ENCODE measurements around the gene TADA3.

The TADA3 gene

DNA sequence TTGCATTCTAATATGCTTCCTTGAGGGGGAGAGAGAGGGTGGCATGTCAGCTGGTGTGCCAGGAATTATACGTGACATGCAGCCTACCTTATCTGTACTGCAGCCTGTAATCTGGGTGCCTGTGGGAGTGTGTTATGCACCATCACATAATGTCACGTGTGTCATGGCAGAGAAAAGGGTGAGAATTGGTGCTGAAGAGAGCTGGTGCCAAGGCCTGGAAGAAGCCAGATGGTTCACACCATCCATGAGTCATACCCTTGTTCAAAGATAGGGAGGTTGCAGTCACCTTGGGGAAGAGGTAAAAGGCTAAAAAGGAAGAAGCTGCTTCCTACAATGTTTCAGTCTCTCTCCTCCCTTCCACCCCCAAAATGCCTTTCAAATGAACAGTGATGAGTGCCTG lies 55.4 kb downstream of the TADA3 start:
- Histone ChIP-seq H3K4me3 (ENCODE audit: severe bottlenecking) (no peak overlapping the region), H3K36me3 (ENCODE audit: low read depth) (peaks cover 70% of the 10 kb centered on the region), H3K27ac (ENCODE audit: poor library complexity, severe bottlenecking) (no peak overlapping the region), H3K9me3 (ENCODE audit: severe bottlenecking) (no peaks in the 10 kb centered on the region), H3K4me1 (ENCODE audit: insufficient read depth, poor library complexity, severe bottlenecking) (no peaks in the 10 kb centered on the region), H3K27me3 (ENCODE audit: insufficient read depth, poor library complexity, severe bottlenecking) (no peaks in the 10 kb centered on the region)
- DNase-seq (ENCODE audit: low spot score): no peak
- ATAC-seq (ENCODE audit: low read depth): no peak
- TF ChIP-seq, protein P1, sequence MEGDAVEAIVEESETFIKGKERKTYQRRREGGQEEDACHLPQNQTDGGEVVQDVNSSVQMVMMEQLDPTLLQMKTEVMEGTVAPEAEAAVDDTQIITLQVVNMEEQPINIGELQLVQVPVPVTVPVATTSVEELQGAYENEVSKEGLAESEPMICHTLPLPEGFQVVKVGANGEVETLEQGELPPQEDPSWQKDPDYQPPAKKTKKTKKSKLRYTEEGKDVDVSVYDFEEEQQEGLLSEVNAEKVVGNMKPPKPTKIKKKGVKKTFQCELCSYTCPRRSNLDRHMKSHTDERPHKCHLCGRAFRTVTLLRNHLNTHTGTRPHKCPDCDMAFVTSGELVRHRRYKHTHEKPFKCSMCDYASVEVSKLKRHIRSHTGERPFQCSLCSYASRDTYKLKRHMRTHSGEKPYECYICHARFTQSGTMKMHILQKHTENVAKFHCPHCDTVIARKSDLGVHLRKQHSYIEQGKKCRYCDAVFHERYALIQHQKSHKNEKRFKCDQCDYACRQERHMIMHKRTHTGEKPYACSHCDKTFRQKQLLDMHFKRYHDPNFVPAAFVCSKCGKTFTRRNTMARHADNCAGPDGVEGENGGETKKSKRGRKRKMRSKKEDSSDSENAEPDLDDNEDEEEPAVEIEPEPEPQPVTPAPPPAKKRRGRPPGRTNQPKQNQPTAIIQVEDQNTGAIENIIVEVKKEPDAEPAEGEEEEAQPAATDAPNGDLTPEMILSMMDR (IDR thresholded peaks at IDR 0.05; ENCODE audit: poor library complexity, severe bottlenecking): no peak

DNA sequence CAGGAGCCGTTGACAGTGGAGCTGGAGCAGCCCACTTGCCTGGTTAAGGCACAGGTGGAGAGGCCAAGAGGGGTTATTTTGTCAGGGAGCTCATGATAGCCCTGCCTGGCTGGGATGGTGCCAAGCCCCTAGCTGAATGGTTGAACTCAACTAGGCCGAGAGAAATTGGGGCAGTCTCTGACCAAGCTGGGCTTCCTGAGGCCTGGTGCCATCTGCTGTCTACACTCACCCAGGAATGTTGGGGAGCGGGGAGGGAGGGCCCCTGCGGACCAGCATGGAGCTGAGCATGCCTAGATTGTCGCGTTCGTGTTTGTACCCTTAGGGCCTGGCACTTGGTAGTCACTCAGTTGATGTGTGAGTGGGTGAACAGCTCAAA lies 59.5 kb downstream of the TADA3 start:
- no peaks in the 10 kb centered on the region for H3K9me3 ChIP-seq (ENCODE audit: severe bottlenecking)
- H3K27me3 ChIP-seq (ENCODE audit: insufficient read depth, poor library complexity, severe bottlenecking): no peaks in the 10 kb centered on the region
- H3K4me1 ChIP-seq (ENCODE audit: insufficient read depth, poor library complexity, severe bottlenecking): no peaks in the 10 kb centered on the region
- DNase-seq (ENCODE audit: low spot score) (no peak), ATAC-seq (ENCODE audit: low read depth) (no peak; the same call in 2 of the 3 replicates)
- H3K4me3 ChIP-seq (ENCODE audit: severe bottlenecking): peak overlapping the region; percentile 65
- H3K36me3 ChIP-seq (ENCODE audit: low read depth): peaks cover 29% of the 10 kb centered on the region
- TF ChIP-seq, protein P1 (IDR thresholded peaks at IDR 0.05; ENCODE audit: poor library complexity, severe bottlenecking): no peak
- H3K27ac ChIP-seq (ENCODE audit: poor library complexity, severe bottlenecking): no peak overlapping the region

DNA sequence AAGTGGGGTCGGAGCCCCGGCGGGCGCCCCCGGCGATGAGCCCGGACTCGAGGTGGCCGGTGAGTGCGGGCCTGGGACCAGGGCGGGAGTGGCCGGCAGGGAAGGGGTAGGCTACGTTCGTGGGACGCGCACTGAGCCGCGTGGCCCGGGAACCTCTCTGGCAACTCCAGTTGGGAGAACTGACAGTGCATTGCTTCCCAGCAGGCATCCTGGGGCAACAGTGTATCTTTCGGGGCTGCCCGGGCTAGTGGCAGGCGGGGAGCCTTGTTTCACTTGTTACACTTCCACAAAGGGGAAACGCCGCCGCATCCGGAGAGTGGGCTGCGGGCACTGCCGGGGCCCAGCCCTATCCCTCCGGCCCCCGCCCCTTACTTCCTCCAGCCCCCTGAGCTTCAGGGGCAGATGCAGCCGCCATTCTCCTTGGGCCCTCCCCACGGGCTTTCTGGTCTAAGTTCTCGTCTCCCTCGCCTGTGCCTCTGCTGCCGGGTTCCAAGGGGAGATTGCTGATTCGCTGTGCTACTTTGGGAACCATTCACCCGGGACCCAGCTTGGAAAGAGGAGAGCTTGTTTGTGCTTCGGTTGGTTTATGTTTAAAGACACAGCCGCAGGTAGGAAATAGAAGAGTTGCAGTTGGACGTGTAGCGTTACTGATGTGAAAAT lies 60.1 kb downstream of the TADA3 start:
- DNase-seq (ENCODE audit: low spot score) (no peak), ATAC-seq (ENCODE audit: low read depth) (no peak)
- Histone ChIP-seq H3K4me1 (ENCODE audit: insufficient read depth, poor library complexity, severe bottlenecking) (no peaks in the 10 kb centered on the region), H3K9me3 (ENCODE audit: severe bottlenecking) (no peaks in the 10 kb centered on the region), H3K36me3 (ENCODE audit: low read depth) (peaks cover 23% of the 10 kb centered on the region), H3K27me3 (ENCODE audit: insufficient read depth, poor library complexity, severe bottlenecking) (no peaks in the 10 kb centered on the region), H3K27ac (ENCODE audit: poor library complexity, severe bottlenecking) (peak overlapping the region; percentile 70), H3K4me3 (ENCODE audit: severe bottlenecking) (peak overlapping the region; percentile 65)
- TF ChIP-seq, protein P1 (IDR thresholded peaks at IDR 0.05; ENCODE audit: poor library complexity, severe bottlenecking): no peak

DNA sequence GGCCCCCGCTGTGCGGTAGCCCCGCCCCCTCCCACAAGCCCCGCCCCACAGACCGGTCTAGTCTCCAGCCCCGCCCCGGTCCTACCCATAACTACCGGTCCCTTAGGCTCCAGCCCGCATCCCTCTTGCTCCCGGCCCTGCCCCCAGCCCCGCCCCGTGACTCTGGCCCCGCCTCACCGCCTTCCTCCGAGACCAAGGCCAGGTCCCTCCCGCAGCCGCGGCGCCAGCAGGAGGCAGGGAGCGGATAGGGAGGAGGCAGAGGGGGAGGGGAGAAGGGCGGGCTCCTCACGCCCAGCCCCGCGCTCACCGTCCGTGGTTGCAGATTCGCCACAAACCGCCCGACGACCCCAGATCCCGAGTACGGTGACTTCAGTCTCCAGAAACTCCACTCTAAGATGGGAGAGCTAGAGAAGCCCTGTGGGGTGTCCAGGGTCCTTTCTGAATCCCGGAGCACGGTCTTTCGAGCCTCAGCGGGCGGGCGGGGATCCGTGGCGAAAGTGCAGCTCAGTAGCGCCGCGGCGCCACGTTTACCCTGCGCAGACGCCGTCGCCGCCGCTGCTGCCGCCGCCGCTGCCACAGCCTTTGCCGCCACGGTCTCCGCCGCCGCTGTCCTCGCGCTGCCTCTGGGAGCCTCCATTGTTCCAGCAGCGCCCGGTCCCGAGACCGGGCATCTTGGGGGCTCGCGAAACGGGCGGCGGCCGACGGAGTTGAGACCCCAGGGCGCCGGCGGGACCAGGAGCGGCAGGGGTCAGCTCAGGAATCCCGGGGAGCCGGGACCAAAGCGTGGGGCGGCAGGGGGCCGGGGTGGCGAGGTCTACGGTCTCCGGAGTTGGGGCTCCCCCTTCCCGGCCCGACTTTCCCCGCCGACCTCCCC lies 60.8 kb downstream of the TADA3 start, which contains the start of gene BRPF1:
TSS of gene BRPF1 (plus strand) at position 530 of the 874 bp plus-strand sequence. CDS start 2,406 bp downstream, outside the sequence.
- ATAC-seq (ENCODE audit: low read depth): peak; percentile 94
- Histone ChIP-seq H3K36me3 (ENCODE audit: low read depth) (peaks cover 16% of the 10 kb centered on the region), H3K27me3 (ENCODE audit: insufficient read depth, poor library complexity, severe bottlenecking) (no peaks in the 10 kb centered on the region), H3K4me1 (ENCODE audit: insufficient read depth, poor library complexity, severe bottlenecking) (no peaks in the 10 kb centered on the region), H3K4me3 (ENCODE audit: severe bottlenecking) (peak within 1 kb of the TSS; percentile 65), H3K9me3 (ENCODE audit: severe bottlenecking) (no peaks in the 10 kb centered on the region), H3K27ac (ENCODE audit: poor library complexity, severe bottlenecking) (peak within 1 kb of the TSS; percentile 70)
- TF ChIP-seq, protein P1 (IDR thresholded peaks at IDR 0.05; ENCODE audit: poor library complexity, severe bottlenecking): no peak
- peak; percentile 100 for DNase-seq (ENCODE audit: low spot score)

Data from RWPE2 (cell line).